Fibroblast of lung (primary cell): ENCODE data around the gene METTL25B.

Experiments
- EZH2 ChIP-seq: IDR thresholded peaks from 2 replicates; pipeline ENCODE4 v1.5.1; 2012; ENCODE audit warnings: low read length, control low read depth, mild to moderate bottlenecking; ENCODE audit errors: missing control alignments
- TF ChIP-seq, protein P1 (sequence below), 2 donors: IDR thresholded peaks in 1 of 2; conservative IDR thresholded peaks in 1 of 2; 1 replicate in 1 of 2; 2 replicates in 1 of 2; pipeline ENCODE4 v1.5.1; 2011 to 2012; ENCODE audit warnings: low read length in 2 of 2, control low read depth in 1 of 2, inconsistent platforms in 1 of 2, low read depth in 1 of 2, mild to moderate bottlenecking in 1 of 2

DNA sequence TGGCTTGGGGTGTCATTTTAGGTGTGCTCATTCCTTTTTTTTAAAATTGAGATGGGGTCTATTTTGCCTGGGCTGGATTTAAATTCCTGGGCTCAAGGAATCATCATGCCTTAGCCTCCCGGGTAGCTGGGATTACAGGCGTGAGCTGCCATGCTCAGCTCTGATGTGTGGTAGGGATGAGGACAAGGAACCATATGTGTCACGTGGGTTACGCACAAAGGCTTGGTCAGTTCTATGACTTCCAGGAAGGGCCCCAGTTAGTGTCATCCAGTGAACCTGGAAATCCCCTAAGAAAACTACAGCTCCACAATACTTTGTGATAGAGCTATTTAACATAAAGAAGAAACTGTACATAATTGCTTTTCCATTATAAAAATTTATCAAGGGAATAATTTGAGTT, 6.7 kb upstream of the METTL25B start:
- TF ChIP-seq, protein P1, sequence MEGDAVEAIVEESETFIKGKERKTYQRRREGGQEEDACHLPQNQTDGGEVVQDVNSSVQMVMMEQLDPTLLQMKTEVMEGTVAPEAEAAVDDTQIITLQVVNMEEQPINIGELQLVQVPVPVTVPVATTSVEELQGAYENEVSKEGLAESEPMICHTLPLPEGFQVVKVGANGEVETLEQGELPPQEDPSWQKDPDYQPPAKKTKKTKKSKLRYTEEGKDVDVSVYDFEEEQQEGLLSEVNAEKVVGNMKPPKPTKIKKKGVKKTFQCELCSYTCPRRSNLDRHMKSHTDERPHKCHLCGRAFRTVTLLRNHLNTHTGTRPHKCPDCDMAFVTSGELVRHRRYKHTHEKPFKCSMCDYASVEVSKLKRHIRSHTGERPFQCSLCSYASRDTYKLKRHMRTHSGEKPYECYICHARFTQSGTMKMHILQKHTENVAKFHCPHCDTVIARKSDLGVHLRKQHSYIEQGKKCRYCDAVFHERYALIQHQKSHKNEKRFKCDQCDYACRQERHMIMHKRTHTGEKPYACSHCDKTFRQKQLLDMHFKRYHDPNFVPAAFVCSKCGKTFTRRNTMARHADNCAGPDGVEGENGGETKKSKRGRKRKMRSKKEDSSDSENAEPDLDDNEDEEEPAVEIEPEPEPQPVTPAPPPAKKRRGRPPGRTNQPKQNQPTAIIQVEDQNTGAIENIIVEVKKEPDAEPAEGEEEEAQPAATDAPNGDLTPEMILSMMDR (conservative IDR thresholded peaks at IDR 0.05 in 1 of 2, IDR thresholded peaks at IDR 0.05 in 1 of 2; ENCODE audit: low read depth in 1 of 2, low read length in 2 of 2) = no peak
- no peak for TF ChIP-seq EZH2
